Mesothelial cell of epicardium (in vitro differentiated cells): ENCODE data around the gene KCNJ15. TPM values are rescaled to one million over a fixed set of nuclear protein-coding genes. Genes with fewer than 3 reads are reported as not detected.

Source experiments
- DNase-seq, 2 experiments: peaks; one replicate each; pipeline ENCODE4 v3.0.0; 2021; ENCODE audit warnings: low spot score in 2 of 2; ENCODE audit not compliant: unreplicated experiment in 2 of 2
- H3K27ac Mint-ChIP-seq: 2 replicates; pipeline ENCODE4 v1.8.0; 2021; ENCODE audit warnings: mixed read lengths
- H3K27me3 Mint-ChIP-seq: 2 replicates; pipeline ENCODE4 v1.8.0; 2021; ENCODE audit warnings: low read depth, mixed read lengths
- H3K36me3 Mint-ChIP-seq: 2 replicates; pipeline ENCODE4 v1.8.0; 2021; ENCODE audit warnings: mixed read lengths
- H3K4me1 Mint-ChIP-seq: 2 replicates; pipeline ENCODE4 v1.8.0; 2021; ENCODE audit warnings: mixed read lengths
- H3K4me3 Mint-ChIP-seq: 2 replicates; pipeline ENCODE4 v1.8.0; 2021; ENCODE audit warnings: mild to moderate bottlenecking, moderate library complexity, mixed read lengths
- H3K9me3 Mint-ChIP-seq: 2 replicates; pipeline ENCODE4 v1.8.0; 2021; ENCODE audit warnings: mixed read lengths
- CTCF ChIP-seq: fragments of 200-600 bp; sonication (generic); IDR thresholded peaks from one replicate; pipeline ENCODE4 v1.5.0; 2021; ENCODE audit warnings: antibody characterized with exemption; ENCODE audit not compliant: unreplicated experiment
- total RNA-seq: library from RNA; stranded (reverse); gene quantifications from 3 replicates; pipeline ENCODE4 v1.2.1, GENCODE V29; 2021

KCNJ15 gene
- total RNA-seq, 1 donor from 2014 or later, result 1.9 TPM

GRCh38 chr21:38349111-38349746 is 92.4 kb downstream of the KCNJ15 start:
- DNase-seq, result no peak
- H3K27me3 Mint-ChIP-seq, result peaks cover 15% of the 10 kb centered on the region
- no peak overlapping the region for H3K4me3 Mint-ChIP-seq
- H3K36me3 Mint-ChIP-seq, result no peaks in the 10 kb centered on the region
- peaks cover 27% of the 10 kb centered on the region for H3K4me1 Mint-ChIP-seq
- TF ChIP-seq CTCF, result no peak
- H3K9me3 Mint-ChIP-seq, result no peaks in the 10 kb centered on the region
- H3K27ac Mint-ChIP-seq, result no peak overlapping the region

- H3K4me1 Mint-ChIP-seq, result peaks cover 30% of the 10 kb centered on the region
- H3K4me3 Mint-ChIP-seq, result no peak overlapping the region
- DNase-seq, result no peak
- no peak overlapping the region for H3K27ac Mint-ChIP-seq
- H3K36me3 Mint-ChIP-seq, result no peaks in the 10 kb centered on the region
- H3K9me3 Mint-ChIP-seq, result no peaks in the 10 kb centered on the region
- peaks cover 21% of the 10 kb centered on the region for H3K27me3 Mint-ChIP-seq
- TF ChIP-seq CTCF, result no peak
These were observed 93.2 kb downstream of the KCNJ15 start for GRCh38 chr21:38349977-38350376.

GRCh38 chr21:38350684-38351083 is 93.9 kb downstream of the KCNJ15 start:
- no peak overlapping the region for H3K4me3 Mint-ChIP-seq
- H3K27ac Mint-ChIP-seq, result no peak overlapping the region
- DNase-seq, result no peak
- no peaks in the 10 kb centered on the region for H3K9me3 Mint-ChIP-seq
- H3K4me1 Mint-ChIP-seq, result peaks cover 30% of the 10 kb centered on the region
- peaks cover 24% of the 10 kb centered on the region for H3K27me3 Mint-ChIP-seq
- no peaks in the 10 kb centered on the region for H3K36me3 Mint-ChIP-seq
- no peak for TF ChIP-seq CTCF

GRCh38 chr21:38351176-38351959 is 94.6 kb downstream of the KCNJ15 start:
- no peak for TF ChIP-seq CTCF

GRCh38 chr21:38351961-38352521 is 95.2 kb downstream of the KCNJ15 start:
- H3K9me3 Mint-ChIP-seq, result no peaks in the 10 kb centered on the region
- peaks cover 22% of the 10 kb centered on the region for H3K27me3 Mint-ChIP-seq
- no peak overlapping the region for H3K4me3 Mint-ChIP-seq
- H3K27ac Mint-ChIP-seq, result no peak overlapping the region
- no peak for TF ChIP-seq CTCF
- H3K36me3 Mint-ChIP-seq, result no peaks in the 10 kb centered on the region
- H3K4me1 Mint-ChIP-seq, result peaks cover 30% of the 10 kb centered on the region
- DNase-seq, result no peak

More at GRCh38 chr21:38351176-38351959, 94.6 kb downstream of the KCNJ15 start:
- Mint-ChIP-seq H3K27ac (no peak overlapping the region), H3K27me3 (peaks cover 24% of the 10 kb centered on the region), H3K36me3 (no peaks in the 10 kb centered on the region), H3K4me1 (peaks cover 30% of the 10 kb centered on the region), H3K4me3 (no peak overlapping the region), H3K9me3 (no peaks in the 10 kb centered on the region)
- DNase-seq, result no peak
